ENCODE measurements around the gene MLXIP. TPM values are rescaled to one million over a fixed set of nuclear protein-coding genes. Genes with fewer than 3 reads are reported as not detected.
A peak's percentile ranks its signal among the peaks of the same experiment; 100 is the strongest.

The MLXIP gene
- total RNA-seq, 3 donors from 2014 or later = 194 to 230 (median 201) TPM

GRCh38 chr12:122082621-122083356 lies 4.2 kb downstream of the MLXIP start:
- no peaks in the 10 kb centered on the region for H3K36me3 ChIP-seq (ENCODE audit: low read depth)
- no peak for ATAC-seq
- no peak overlapping the region for H3K4me3 ChIP-seq
- intact Hi-C loops (cut with DNase I, micrococcal nuclease) = no loop called here
- no peaks in the 10 kb centered on the region for H3K9me3 ChIP-seq
- peaks cover 47% of the 10 kb centered on the region for H3K4me1 ChIP-seq (ENCODE audit: low read depth)
- peak in 1 of 3 donors; percentile 28 for DNase-seq
- no peak for TF ChIP-seq CTCF (IDR thresholded peaks at IDR 0.05)

- Histone ChIP-seq H3K9me3 (no peaks in the 10 kb centered on the region), H3K4me3 (no peak overlapping the region), H3K4me1 (ENCODE audit: low read depth) (peaks cover 61% of the 10 kb centered on the region), H3K36me3 (ENCODE audit: low read depth) (no peaks in the 10 kb centered on the region)
- no peak for TF ChIP-seq CTCF (IDR thresholded peaks at IDR 0.05)
- intact Hi-C loops (cut with DNase I, micrococcal nuclease) = no loop called here
- ATAC-seq (no peak), DNase-seq (no peak)
Measured at GRCh38 chr12:122084857-122085405, 6.4 kb downstream of the MLXIP start.

GRCh38 chr12:122085591-122085990 lies 7.0 kb downstream of the MLXIP start:
- Histone ChIP-seq H3K9me3 (no peaks in the 10 kb centered on the region), H3K36me3 (ENCODE audit: low read depth) (no peaks in the 10 kb centered on the region)
- peak in 1 of 3 donors; percentile 21 for DNase-seq

GRCh38 chr12:122086116-122086515 lies 7.6 kb downstream of the MLXIP start:
- Histone ChIP-seq H3K9me3 (no peaks in the 10 kb centered on the region), H3K4me3 (no peak overlapping the region), H3K4me1 (ENCODE audit: low read depth) (peaks cover 71% of the 10 kb centered on the region), H3K36me3 (ENCODE audit: low read depth) (no peaks in the 10 kb centered on the region)
- TF ChIP-seq CTCF (IDR thresholded peaks at IDR 0.05) = no peak
- DNase-seq (peak in 1 of 3 donors; percentile 33), ATAC-seq (no peak)
- intact Hi-C loops (cut with DNase I, micrococcal nuclease) = no loop called here

More at GRCh38 chr12:122085591-122085990, 7.0 kb downstream of the MLXIP start:
- no peak overlapping the region for H3K4me3 ChIP-seq
- intact Hi-C loops (cut with DNase I, micrococcal nuclease) = no loop called here
- peaks cover 66% of the 10 kb centered on the region for H3K4me1 ChIP-seq (ENCODE audit: low read depth)
- no peak for TF ChIP-seq CTCF (IDR thresholded peaks at IDR 0.05)
- ATAC-seq = no peak

- peak; percentile 9 for ATAC-seq
- Histone ChIP-seq H3K4me3 (no peak overlapping the region), H3K4me1 (ENCODE audit: low read depth) (peaks cover 78% of the 10 kb centered on the region), H3K36me3 (ENCODE audit: low read depth) (no peaks in the 10 kb centered on the region), H3K9me3 (no peaks in the 10 kb centered on the region)
- TF ChIP-seq CTCF (IDR thresholded peaks at IDR 0.05) = no peak
- DNase-seq = peak in 1 of 3 donors; percentile 56
- intact Hi-C loops (cut with DNase I, micrococcal nuclease) = no loop called here
Measured at GRCh38 chr12:122086641-122087285, 8.2 kb downstream of the MLXIP start.

Measured in mucosa of descending colon (tissue), 3 donors.